Heart left ventricle (tissue), 16 donors: ENCODE data around the gene LSP1. TPM values are rescaled to one million over a fixed set of nuclear protein-coding genes. Genes with fewer than 3 reads are reported as not detected.
A peak's percentile ranks its signal among the peaks of the same experiment; 100 is the strongest.

Experiments
- ATAC-seq, 4 donors: fragments of 200-7000 bp; cut with Tn5 transposase; one replicate each; pipeline ENCODE4 v1.9.1; 2020 to 2022; ENCODE audit warnings: moderate library complexity in 4 of 4, mild to moderate bottlenecking in 3 of 4, moderate number of reproducible peaks in 1 of 4
- DNase-seq, 5 donors: peaks; one replicate each; pipeline ENCODE4 v3.0.0-alpha.2; 2020
- H3K27ac ChIP-seq, 12 donors: fragments of 200-600 bp; sonication (generic) in 4 of 12; one replicate each; pipeline versions ENCODE4 v1.5.0 to v1.8.0; 2016 to 2022; ENCODE audit warnings: mild to moderate bottlenecking in 2 of 12
- H3K27me3 ChIP-seq, 9 donors: fragments of 200-600 bp; sonication (generic) in 2 of 9; one replicate each; pipeline versions ENCODE4 v1.5.1 to v1.8.0; 2016 to 2022; ENCODE audit warnings: mild to moderate bottlenecking in 3 of 9
- H3K36me3 ChIP-seq, 9 donors: fragments of 200-600 bp; sonication (generic) in 2 of 9; one replicate each; pipeline versions ENCODE4 v1.5.0 to v1.8.0; 2018 to 2022; ENCODE audit warnings: mild to moderate bottlenecking in 2 of 9
- H3K4me1 ChIP-seq, 12 donors: fragments of 200-600 bp; sonication (generic) in 4 of 12; one replicate each; pipeline versions ENCODE4 v1.5.0 to v1.8.0; 2016 to 2022; ENCODE audit warnings: mild to moderate bottlenecking in 3 of 12
- H3K4me3 ChIP-seq, 12 donors: fragments of 200-600 bp; sonication (generic) in 4 of 12; one replicate each; pipeline versions ENCODE4 v1.5.0 to v1.8.0; 2017 to 2022; ENCODE audit warnings: mild to moderate bottlenecking in 9 of 12, moderate library complexity in 4 of 12
- H3K9me3 ChIP-seq, 12 donors: fragments of 200-600 bp; sonication (generic) in 4 of 12; one replicate each; pipeline versions ENCODE4 v1.5.0 to v1.8.0; 2016 to 2022; ENCODE audit warnings: mild to moderate bottlenecking in 1 of 12
- POLR2A ChIP-seq, 2 donors: fragments of 450-650 bp; IDR thresholded peaks; one replicate each; pipeline ENCODE4 v1.6.1; 2017; ENCODE audit warnings: antibody characterized with exemption in 2 of 2, mild to moderate bottlenecking in 2 of 2, moderate library complexity in 2 of 2
- WGBS, 4 donors: extraction: QIAGEN DNeasy Blood & Tissue Kit in 2 of 4; methylation state at CpG; one replicate each; pipeline versions ENCODE4 v1.1.5 to v1.1.7; 2013 to 2018; 5-methylcytosine and 5-hydroxymethylcytosine counted together
- intact Hi-C, 10 donors: fragments of 100-400 bp; cut with DNase I; formaldehyde crosslinking; loops; one replicate each; pipeline versions ENCODE4 v1.11.1 to v1.14.2; 2022
- polyA plus RNA-seq, 2 donors: library from polyadenylated mRNA; stranded (reverse); fragments of 200-250 nt; gene quantifications; one replicate each; pipeline ENCODE4 v1.2.3, GENCODE V29; 2013
- total RNA-seq, 9 donors: library from RNA; depleted of rRNA in 2 of 9; stranded (reverse); fragments of >200 nt in 2 of 9; fragmentation: NEBNext Ultra II Directional in 3 of 9; extraction: Animal tissue kit (Norgen Biotek cat#: 25700) in 3 of 9; gene quantifications; one replicate each; pipeline versions ENCODE4 v1.1.0 to v1.2.4, GENCODE V29; 2016 to 2023
- TF ChIP-seq, protein P1 (sequence below), 12 donors: fragments of 200-600 bp; sonication (generic) in 4 of 12; IDR thresholded peaks; one replicate each; pipeline versions ENCODE4 v1.5.0 to v1.8.0; 2018 to 2022; ENCODE audit warnings: antibody characterized with exemption in 12 of 12, mild to moderate bottlenecking in 5 of 12
- donor health status: ischemic (EF 13 %, LVEDD 7.1; RV severe dilation, severe dysfunction).
- donor health status: healthy with polysubstance abuse.
- donor health status: DM: no; HTN: yes; CAD: no.
- donor health status: DM: no; HTN: no; CAD: no.
- donor health status: ischemic (EF 25% LVEDD 6.9; RV normal size, moderate dysfunction).
- donor health status: ischemic (EF 25% LVEDD 5.7; RV mildly dilated, moderate dysfunction).
- donor health status: healthy.
- donor health status: DM: yes; HTN: yes; CAD: no.
- donor health status: ischemic (EF 35%, LVEDD 5.7; RV mildly dilated, moderate dysfunction).
- donor health status: nonischemic (EF 11% LVEDD 7.7; RV severe dilation, severe dysfunction).
- donor health status: DM: yes; HTN: yes; CAD: no.
- donor health status: PGD.
- donor health status: ischemic (EF 29% LVEDD 5.4; RV normal size, mild dysfunction).
- donor health status: nonischemic (EF 23%, LVEDD 6.1; RV moderate dilation, normal function).

LSP1 gene
- total and polyA plus RNA-seq, 11 donors: 10.0 to 86.8 (median 16.4) TPM

GRCh38 chr11:1892116-1892515, 39.2 kb downstream of the LSP1 start:
- DNase-seq (peak in 4 of 5 donors; percentile 42 to 72 (median 56)), ATAC-seq (peak; percentile 25 to 50 (median 44))
- peak overlapping the region in 3 of 12 donors; percentile 10 to 68 (median 46) for H3K27ac ChIP-seq
- intact Hi-C loops: loop anchor here in 1 of 10 donors (5.0 to 10.0 kb wide), 2 partner anchors 53 to 55 kb away; partner anchors contain the start of genes MRPL23 and TNNI2
- TF ChIP-seq, protein P1, sequence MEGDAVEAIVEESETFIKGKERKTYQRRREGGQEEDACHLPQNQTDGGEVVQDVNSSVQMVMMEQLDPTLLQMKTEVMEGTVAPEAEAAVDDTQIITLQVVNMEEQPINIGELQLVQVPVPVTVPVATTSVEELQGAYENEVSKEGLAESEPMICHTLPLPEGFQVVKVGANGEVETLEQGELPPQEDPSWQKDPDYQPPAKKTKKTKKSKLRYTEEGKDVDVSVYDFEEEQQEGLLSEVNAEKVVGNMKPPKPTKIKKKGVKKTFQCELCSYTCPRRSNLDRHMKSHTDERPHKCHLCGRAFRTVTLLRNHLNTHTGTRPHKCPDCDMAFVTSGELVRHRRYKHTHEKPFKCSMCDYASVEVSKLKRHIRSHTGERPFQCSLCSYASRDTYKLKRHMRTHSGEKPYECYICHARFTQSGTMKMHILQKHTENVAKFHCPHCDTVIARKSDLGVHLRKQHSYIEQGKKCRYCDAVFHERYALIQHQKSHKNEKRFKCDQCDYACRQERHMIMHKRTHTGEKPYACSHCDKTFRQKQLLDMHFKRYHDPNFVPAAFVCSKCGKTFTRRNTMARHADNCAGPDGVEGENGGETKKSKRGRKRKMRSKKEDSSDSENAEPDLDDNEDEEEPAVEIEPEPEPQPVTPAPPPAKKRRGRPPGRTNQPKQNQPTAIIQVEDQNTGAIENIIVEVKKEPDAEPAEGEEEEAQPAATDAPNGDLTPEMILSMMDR (IDR thresholded peaks at IDR 0.05): no peak
- no peak for TF ChIP-seq POLR2A (IDR thresholded peaks at IDR 0.05)
- peak overlapping the region in 1 of 12 donors; percentile 15 for H3K4me3 ChIP-seq
- peaks cover 0 to 26% (median 13%) of the 10 kb centered on the region in 9 donors for H3K36me3 ChIP-seq
- no peaks in the 10 kb centered on the region for H3K27me3 ChIP-seq
- no peaks in the 10 kb centered on the region for H3K9me3 ChIP-seq
- 83 to 96% (median 89%) methylated on average over 7 of the region's 7 CpGs for WGBS, 4 donors
- H3K4me1 ChIP-seq: peaks cover 0 to 39% (median 0%) of the 10 kb centered on the region in 12 donors

GRCh38 chr11:1892558-1892957, 39.7 kb downstream of the LSP1 start:
- DNase-seq (no peak), ATAC-seq (no peak)
- WGBS, 4 donors: 62 to 89% (median 66%) methylated on average over 5 of the region's 5 CpGs
- Histone ChIP-seq H3K4me3 (peak overlapping the region in 1 of 12 donors; percentile 15), H3K4me1 (peaks cover 0 to 44% (median 0%) of the 10 kb centered on the region in 12 donors), H3K36me3 (peaks cover 0 to 21% (median 9%) of the 10 kb centered on the region in 9 donors), H3K27me3 (no peaks in the 10 kb centered on the region), H3K9me3 (no peaks in the 10 kb centered on the region), H3K27ac (peak overlapping the region in 3 of 12 donors; percentile 4 to 68 (median 24))
- intact Hi-C loops: loop anchor here in 1 of 10 donors (5.0 to 10.0 kb wide), 2 partner anchors 52 to 55 kb away; partner anchors contain the start of genes MRPL23 and TNNI2
- TF ChIP-seq, protein P1 (IDR thresholded peaks at IDR 0.05): no peak
- TF ChIP-seq POLR2A (IDR thresholded peaks at IDR 0.05): no peak

DNA sequence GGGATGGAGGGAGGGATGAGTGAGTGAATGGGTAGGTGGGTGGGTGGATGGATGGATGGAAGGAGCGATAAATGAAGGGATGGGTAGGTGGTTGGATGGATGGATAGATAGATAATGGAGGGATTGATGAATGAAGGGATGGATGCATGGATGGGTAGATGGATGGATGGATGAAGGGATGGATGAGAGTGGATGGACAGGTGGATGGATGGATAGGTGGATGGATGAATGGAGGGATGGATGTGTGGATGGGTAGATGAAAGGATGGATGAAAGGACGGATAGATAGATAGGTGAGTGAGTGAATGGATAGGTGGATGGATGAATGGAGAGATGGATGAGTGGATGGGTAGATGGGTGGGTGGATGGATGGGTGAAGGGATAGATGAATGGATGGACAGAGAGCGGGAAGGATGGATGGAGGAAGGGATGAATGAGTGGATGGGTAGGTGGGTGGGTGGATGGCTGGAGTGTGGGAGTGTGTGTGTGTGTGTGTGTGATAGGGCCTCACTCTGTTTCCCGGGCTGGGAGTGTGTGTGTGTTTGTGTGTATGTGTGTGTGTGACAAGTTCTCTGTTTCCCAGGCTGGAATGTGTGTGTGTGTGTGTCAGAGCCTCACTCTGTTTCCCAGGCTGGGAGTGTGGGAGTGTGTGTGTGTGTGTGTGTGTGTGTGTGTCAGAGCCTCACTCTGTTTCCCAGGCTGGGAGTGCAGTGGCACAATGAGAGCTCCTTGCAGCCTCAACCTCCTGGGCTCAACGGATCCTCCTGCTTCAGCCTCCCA, 40.9 kb downstream of the LSP1 start:
- ATAC-seq (no peak), DNase-seq (no peak)
- intact Hi-C loops: loop anchor here in 8 of 10 donors (1.0 to 10.0 kb wide), 5 partner anchors 23 to 56 kb away; partner anchors contain the start of genes MRPL23 (in 1 of the 8) and TNNI2 (in 1 of the 8)
- TF ChIP-seq, protein P1 (IDR thresholded peaks at IDR 0.05): no peak
- no peak for TF ChIP-seq POLR2A (IDR thresholded peaks at IDR 0.05)
- 87 to 95% (median 92%) methylated on average over 4 to 5 of the region's 5 CpGs for WGBS, 4 donors
- Histone ChIP-seq H3K4me1 (peaks cover 0 to 44% (median 0%) of the 10 kb centered on the region in 12 donors), H3K27me3 (no peaks in the 10 kb centered on the region), H3K27ac (no peak overlapping the region), H3K4me3 (peak overlapping the region in 2 of 12 donors; percentile 15 to 21), H3K36me3 (peaks cover 0 to 9% (median 0%) of the 10 kb centered on the region in 9 donors), H3K9me3 (no peaks in the 10 kb centered on the region)

DNA sequence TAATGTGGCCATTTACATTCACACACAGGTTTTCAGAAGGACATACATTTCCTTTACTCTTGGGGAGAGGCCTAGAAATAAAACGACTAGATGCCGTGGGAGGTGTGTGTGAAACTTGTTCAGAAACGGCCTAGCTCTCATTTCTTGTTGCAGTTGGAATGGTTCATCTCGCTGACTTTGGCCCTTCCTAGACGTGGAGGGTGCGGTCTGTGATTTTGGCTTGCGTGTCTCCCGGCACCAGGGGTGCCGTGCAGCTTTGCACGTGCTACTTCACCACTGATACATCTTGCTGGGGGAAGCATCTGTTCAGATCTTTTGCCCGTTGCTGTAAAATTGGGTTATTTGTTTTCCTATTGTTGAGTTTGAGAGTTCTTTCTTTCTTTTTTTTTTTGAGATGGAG, 41.9 kb downstream of the LSP1 start:
- no peak for TF ChIP-seq POLR2A (IDR thresholded peaks at IDR 0.05)
- TF ChIP-seq, protein P1 (IDR thresholded peaks at IDR 0.05): no peak
- no peak for ATAC-seq

More for the DNA sequence above, 41.9 kb downstream of the LSP1 start:
- Histone ChIP-seq H3K9me3 (no peaks in the 10 kb centered on the region), H3K4me3 (no peak overlapping the region), H3K27ac (no peak overlapping the region), H3K27me3 (no peaks in the 10 kb centered on the region), H3K36me3 (no peaks in the 10 kb centered on the region), H3K4me1 (peaks cover 0 to 36% (median 0%) of the 10 kb centered on the region in 12 donors)
- 92 to 95% (median 94%) methylated on average over 11 of the region's 11 CpGs for WGBS, 4 donors
- intact Hi-C loops: loop anchor here in 5 of 10 donors (1.0 to 10.0 kb wide), 5 partner anchors 45 to 57 kb away; partner anchors contain the start of genes MRPL23 (in 1 of the 5) and TNNI2 (in 1 of the 5)
- no peak for DNase-seq
